Suprapubic skin (tissue), 3 donors: ENCODE measurements around the gene AKR1C1.

Experiments used
- CTCF ChIP-seq, 2 donors: fragments of 200-600 bp in 1 of 2; fragments of 450-650 bp in 1 of 2; sonication (generic) in 1 of 2; IDR thresholded peaks; one replicate each; pipeline ENCODE4 v1.5.1; 2016 to 2019; ENCODE audit warnings: antibody characterized with exemption in 2 of 2, mild to moderate bottlenecking in 1 of 2, moderate library complexity in 1 of 2
- POLR2A ChIP-seq, 2 donors: fragments of 450-650 bp; IDR thresholded peaks; one replicate each; pipeline ENCODE4 v1.6.1; 2017; ENCODE audit warnings: antibody characterized with exemption in 2 of 2, mild to moderate bottlenecking in 2 of 2, moderate library complexity in 2 of 2

- TF ChIP-seq POLR2A (IDR thresholded peaks at IDR 0.05): no peak
- TF ChIP-seq CTCF (IDR thresholded peaks at IDR 0.05): no peak
Observed at GRCh38 chr10:4931587-4931986, 31.6 kb upstream of the AKR1C1 start.
